Activated CD8-positive, alpha-beta memory T cell treated with anti-CD3 and anti-CD28 coated beads for 1 hour (primary cell): Measurements from ENCODE around the gene MTM1.

ENCODE experiments used
- DNase-seq, 2 donors: peaks; one replicate each; pipeline ENCODE4 v3.0.0-alpha.2; 2020; ENCODE audit warnings: low read depth in 1 of 2; ENCODE audit errors: extremely low read depth in 1 of 2

Gene MTM1

DNA sequence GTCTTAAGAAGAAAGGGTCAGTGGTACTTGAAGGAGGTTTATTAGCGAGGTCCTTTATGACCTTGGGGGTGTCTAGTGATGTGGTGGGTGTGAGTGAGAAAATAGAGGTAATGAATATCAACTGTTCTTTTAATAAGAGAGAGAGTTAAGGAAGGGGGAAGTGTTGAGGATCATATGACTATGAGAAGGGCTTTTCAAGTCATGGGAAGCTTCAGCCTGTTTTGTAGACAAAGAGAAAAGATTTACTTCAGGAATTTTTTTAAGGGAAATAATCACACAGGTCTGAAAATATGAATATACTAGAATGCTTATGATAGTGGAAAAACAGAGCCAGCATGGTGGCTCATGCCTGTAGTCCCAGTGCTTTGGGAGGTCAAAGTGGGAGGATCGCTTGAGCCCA lies 83.5 kb downstream of the MTM1 start:
- DNase-seq, result no peak

DNA sequence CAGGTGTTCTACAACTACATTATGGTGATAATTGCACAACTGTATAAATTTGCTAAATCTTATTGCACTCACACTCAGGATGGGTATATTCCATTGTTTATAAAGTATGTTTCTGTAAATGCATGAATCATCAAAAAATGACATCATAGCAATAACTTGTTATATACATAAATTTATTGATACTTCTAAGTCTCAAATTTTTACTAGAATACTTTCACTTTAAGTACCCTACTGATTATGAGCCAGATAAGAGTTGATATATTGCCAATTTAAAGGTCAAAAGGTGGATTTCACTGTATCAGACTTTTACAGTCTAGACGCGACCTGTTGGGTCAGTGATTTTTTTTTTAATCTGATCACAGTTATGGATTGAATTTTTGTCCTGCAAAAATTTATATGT lies 87.4 kb downstream of the MTM1 start:
- DNase-seq, result no peak

DNA sequence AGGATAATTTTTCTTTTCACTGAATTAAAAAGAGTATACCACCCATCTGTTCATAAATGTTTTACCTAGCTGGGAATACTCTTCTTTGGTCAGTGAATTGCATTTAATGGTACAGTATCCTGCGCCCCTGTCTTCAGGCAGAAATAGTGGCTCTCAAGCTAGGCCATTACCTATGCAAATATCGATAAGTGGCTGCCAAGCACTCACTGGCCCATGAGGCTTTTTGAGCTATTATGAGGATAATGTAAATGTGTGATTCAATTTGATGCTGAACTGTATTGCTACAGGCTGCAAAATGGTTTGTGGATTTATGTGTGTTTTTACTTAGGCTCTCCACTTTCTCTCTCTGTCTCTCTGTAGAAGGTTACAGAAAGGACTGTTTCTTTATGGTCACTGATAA lies 94.7 kb downstream of the MTM1 start:
- DNase-seq, result no peak

DNA sequence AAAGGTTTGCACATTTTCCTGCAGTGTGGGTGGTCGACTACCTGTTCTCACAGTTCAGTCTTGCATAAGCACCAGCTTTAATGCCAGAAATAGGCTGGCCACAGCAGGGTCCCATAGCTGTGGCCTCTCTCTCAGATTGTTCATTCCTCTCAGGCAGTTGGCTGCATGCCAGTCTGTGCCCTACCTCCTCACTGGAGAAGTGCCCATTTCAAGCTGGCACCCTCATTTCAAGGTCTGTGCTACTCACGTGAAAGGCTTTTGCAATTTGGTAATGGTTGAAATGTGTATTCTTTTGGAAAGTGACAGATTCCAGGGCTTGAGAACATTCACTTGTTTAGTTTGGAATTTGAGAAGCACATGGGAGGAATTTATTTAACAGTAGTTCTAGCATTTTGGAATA lies 95.9 kb downstream of the MTM1 start:
- no peak for DNase-seq

DNA sequence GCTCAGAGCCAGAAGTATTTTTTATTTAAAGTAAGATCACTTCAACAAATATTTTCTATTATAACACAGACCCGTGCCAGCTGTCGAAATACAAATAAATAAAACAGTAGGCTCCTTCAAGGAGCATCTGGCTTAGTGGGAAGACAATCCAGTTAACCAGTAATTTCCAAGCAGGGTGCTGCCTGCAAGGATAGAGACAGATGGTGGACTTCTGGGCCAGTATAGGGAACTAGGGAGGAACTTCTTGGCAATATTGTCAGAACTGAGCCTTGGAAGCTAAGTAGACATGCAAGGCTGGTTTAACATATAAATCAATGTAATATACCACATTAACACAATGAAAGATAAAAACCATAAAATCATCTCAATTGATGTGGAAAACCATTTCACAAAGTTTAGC lies 107.8 kb downstream of the MTM1 start:
- no peak for DNase-seq

DNA sequence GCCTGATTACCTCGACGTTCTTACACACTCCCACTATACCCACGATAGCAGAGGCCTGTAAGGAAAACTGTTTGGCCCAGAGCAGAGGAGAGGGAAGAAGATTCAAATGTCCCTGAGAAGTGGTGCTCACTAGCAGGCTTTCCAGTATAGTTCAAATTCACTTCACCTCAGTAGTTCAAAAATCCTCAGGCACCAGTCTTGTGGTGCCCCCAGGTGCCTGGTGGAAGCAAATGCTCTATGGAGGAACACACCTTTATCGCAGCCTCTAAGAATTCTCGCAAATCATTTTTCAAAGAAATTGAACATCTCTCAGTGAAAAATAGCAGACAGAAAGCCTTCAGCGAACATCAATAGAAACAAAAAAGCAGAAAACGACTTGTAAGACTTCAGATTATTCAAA lies 112.6 kb downstream of the MTM1 start:
- no peak for DNase-seq

DNA sequence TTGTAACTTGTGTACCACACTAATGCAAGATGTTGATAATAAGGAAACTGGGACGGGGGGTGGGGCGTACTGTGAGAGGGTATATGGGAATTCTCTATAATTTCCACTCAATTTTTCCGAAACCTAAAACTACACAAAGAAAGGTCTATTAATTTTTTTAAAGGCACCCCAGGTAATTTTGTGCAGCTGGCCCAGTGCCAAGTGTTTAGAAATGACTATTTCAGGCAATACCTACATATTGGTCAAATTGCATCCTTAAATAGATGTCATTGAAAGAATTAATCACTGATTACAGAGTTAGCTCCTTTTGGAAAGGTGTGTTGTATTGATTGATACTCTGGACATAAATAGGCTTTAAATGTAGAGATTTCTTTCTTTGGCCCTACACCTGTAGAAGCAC lies 114.7 kb downstream of the MTM1 start:
- DNase-seq, result no peak

DNA sequence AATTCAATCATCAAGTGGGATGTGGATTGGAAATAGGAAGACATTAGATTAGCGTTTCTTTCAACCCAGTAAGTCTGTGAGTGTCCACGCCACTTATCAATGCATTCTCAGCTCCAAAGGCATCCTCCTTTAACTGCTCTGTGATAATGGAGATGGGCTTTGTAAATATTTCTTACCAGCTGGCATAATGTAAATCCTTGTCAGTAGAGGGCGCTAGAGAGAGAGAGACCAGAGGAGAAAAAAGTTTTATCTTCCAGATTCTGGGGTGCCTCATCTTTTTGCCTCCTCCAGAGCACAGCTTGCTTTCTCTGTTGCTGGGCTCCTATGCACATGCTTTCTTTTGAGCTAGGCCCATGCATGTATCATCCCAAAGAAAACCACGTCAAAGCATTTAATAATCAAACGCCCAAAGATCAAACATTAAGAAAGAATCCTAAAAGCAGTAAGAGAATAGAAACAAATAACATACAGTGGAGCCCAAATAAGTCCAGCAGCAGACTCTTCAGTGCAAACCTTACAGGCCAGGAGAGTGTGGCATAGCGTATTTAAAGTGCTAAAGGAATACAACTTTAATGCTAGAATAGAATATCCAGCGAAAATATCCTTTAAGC lies 115.2 kb downstream of the MTM1 start:
- DNase-seq, result no peak

DNA sequence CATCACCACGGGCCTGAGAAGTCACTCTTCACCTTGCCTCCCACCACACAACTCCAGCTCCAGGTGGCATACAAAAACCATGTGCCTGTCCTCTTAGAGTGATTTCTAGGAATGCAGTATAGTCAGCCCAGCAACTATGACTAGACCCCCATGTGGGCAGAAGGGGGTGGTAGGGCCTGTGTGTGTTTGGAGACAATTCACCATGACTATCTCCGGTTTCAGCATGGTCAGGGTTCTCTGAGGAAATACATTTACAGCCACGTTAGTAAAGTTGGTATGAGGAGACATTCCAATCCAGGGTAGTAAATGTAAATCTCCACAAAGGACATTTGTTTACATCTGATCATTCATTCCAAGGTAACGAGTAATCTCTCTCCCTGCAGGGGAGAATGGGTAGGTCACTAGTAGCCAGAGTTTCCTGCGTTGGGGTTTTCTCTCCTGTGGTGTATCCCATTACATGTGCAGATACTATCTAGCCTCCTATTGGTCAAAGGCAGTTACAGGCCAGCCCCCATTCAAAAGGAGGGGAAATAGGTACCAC lies 120.6 kb downstream of the MTM1 start:
- DNase-seq, result no peak

DNA sequence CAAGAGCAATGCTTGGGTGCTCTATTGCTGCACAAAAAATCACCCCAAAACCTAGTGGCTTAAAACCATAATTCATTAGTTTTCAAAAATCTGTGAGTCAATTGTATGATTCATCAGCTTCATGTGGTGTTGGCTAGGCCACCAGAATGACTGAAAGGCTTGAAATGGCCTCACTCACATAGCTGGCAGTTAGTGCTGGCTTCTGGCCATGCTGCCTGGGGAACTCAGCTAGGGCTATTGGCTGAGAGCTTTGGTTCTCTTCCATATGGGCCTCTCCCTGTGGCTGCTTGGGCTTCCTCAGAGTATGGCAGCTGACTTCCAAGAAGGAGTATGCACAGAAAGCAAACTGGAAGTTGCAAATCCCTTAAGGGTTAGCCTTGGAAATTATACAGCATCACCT lies 121.7 kb downstream of the MTM1 start:
- DNase-seq, result no peak

DNA sequence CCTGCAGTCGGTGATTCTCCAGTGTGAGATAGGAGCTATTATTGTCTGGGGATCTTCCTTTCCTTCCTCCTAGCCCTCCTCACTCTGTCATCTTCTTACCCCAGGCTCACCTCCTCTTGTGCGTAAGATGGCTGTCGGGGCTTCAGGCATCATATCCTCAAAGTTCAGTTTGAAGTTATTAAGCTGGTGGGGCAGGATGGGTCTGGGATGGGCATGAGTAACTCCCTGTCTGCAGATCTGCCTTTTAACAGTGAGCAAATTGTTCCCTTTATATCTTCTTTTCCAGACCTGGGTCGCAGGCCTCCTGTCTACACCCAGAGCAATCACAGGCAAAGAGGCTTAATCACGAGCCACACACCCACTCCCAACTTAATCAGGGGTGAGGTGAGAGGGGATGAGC lies 123.9 kb downstream of the MTM1 start:
- DNase-seq, result no peak

DNA sequence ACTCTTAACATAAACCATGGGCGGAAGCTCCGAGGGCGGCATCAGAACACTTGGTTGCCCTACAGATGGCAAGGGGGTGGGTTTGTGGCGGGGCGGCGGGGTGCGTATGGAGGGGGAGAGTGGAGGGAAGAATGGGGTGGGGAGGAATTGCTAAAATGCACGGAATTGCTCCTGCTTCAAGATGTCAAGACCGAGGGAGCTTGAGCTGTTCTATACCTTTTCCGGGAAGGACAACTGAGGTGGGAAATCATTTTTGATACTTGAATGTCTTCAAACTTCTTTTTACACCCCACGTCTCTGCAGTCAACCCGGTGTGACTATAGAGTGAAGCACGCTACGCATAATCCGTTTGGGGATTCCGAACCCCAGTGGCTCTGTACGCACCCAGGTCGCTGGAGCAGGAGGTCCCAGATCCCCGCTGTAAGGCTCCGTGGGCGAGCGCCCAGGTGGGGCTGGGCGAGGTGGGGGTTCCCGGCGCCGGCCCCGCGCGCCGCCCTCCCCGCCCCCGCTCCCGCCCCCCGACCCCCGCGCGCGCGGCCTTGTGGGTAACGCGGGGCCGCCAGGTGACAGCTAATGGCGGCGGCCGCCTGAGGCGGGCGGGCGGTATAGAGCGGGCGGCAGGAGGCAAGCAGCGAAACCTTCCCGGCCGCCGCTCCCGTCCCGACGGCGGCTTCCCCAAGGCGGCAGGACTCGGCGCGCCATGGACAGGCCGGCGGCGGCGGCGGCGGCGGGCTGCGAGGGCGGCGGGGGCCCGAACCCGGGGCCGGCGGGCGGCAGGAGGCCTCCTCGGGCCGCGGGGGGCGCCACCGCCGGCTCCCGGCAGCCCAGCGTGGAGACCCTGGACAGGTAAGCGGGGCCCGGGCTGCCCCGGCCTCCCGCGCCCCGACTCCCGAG lies 124.7 kb downstream of the MTM1 start, which contains the start of gene MTMR1:
Gene MTMR1, plus strand, starts transcription at position 566 of the 894 bp plus-strand sequence. Its CDS starts 135 bp downstream, at position 701.
- peak in 1 of 2 donors; percentile 45 for DNase-seq

DNA sequence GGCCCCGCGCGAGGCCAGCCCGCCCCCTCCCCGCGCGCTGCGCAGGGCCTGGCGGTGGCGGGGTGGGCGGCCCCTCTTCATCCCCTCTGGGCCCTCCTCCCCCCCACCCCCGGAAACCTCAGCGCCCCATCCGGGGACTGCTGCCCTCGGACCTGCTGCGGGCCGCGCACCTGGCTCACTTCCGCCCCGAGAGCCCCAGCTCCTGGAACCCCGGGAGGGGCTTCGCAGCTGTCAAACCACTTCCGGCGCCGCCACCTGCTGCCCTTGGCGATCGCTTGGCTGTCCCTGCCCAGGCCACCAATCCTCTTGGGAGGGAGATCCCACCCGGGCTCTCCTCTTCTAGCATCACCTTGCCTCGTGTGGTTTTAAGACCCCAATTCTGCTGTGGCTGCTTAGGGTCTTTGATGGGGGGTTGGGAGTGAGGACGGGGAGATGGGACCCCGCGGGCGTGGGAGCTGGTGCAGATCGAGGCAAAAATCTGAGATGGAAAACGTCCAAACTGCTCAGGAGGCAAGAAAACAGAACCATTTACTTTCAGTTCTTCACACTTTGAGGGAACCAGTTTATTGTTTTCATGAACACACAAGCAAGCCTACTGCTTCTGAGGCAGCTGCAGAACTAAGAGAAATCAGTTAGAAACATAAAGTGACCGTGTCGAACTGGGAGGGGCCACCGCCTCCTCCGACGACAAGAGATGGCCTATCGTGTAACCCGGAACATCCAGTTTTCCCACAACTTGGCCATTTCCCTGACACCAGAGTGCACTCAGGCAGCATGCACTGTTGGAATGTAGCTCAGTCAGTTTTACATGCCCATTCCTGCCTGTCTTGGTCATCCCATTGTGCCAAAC lies 125.5 kb downstream of the MTM1 start:
- DNase-seq, result peak in 1 of 2 donors; percentile 46

DNA sequence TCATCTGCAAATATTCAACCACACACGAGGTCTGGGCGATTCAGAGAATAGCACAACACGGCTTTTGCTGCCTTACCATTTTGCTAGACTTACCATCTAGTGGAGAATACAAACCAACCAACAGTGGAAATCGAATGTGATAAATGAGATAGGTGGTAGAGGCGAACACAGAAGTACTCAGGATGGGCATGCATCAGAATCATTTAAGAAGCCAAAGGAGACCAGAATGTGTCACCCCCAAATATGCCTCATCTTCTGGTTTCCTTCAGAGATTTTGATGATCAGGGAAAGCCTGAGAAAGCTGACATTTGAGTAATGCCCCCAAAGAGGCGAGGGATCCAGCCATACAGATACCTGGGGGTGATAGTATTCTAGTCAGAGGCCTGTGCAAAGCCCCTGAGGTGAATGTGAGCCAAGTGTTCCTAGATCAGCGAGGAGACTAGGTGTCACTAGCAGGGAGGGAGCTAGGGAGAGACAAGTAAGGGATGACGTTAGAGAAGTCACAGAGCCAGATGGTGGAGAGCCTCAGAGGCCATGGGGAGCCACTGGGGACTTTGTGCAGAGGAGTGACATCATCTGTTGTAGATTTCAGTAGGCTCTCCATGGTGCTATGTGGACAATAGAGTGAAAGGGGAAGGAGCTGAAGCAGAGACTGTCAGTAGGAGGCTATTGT lies 126.5 kb downstream of the MTM1 start:
- no peak for DNase-seq

DNA sequence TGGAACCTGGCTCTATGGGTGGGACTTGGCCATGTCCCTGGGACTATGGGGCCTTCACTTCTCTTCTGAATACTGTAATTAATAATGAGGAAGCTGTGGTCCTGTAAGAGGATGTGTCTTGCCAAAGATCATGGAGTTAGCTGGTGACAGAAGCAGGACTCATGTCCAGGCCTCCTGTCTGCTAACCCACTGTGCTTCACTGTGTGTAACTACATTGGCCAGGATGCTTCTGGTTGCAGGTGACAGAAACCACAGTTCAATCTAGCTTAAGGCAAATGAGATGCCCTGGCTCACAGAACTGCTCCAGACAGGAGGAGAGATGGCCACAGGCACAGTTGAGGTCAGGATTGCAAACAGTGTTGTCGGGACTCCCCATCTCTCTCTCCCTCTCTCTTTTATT lies 127.9 kb downstream of the MTM1 start:
- DNase-seq, result no peak

DNA sequence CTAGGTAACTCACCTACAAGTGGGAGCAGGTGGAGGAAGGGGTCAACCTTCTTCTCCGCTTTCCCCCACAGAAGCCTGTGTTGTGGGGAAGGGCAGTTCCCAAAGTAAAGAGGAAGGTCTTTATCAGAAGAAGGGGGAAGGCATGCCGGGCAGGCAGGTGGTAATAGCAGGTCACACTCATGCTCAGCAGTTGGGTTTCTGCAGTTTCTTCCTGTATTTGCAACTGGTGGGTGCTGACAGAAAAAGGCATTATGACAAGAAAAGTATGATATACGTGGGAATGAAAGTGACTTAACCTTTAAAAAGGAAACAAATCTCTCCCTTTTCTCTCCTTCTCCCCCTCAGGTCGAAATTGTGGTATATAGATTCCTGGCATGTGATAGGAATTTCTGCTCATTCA lies 128.4 kb downstream of the MTM1 start:
- no peak for DNase-seq

DNA sequence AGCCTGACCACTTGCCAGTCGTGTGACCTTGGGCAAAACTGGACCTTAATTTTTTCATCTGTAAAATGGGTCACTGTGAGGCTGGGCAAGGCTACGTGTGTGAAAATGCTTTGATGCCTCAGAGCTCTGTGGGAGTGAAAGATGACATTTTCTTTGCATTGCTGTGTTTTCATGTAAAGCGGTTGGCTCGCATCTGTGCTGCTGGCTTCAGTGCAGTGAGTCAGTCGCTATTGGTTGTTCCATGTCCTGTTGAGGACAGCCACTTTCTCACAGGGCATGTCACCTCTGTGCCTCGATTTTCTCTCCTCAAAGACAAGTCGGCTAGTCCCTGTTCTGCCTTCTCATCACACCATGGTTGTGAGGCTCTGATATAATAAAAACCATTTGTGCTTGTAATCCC lies 129.2 kb downstream of the MTM1 start:
- no peak for DNase-seq

DNA sequence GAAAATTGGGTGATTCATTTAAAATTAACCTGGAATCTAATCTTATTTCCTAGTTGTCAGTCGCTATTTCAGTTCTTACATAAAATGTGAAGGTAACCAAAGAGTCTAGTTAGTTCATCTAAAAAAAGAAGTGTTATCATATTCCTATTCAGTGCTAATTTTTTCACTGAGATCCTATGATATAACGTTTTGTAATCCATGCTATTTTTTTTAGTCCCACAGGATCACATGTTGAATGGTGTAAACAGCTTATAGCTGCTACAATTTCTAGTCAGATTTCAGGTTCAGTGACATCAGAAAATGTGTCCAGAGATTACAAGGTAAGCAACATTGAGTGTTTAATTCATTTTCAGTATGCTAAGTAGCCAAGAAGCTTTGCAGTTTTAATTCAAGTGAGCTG lies 130.6 kb downstream of the MTM1 start:
- DNase-seq, result no peak

DNA sequence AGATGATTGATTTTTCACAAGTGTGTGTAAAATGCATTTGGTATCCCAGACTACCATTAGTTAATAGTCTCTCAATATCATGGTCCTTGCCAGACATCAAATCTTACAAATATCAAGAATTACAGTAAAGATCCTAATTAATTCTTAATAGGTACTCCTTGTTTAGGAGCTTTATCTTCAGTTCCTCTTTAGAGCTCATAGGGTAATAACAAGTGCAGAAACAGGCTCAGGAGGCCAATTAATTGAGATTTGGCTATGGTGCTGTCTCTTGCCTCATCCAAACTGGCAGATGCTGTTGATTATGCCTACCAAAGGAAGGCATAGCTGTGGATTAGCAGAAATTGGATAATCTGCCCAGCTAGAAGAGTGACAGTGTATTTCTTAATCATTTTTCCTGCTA lies 131.7 kb downstream of the MTM1 start:
- no peak for DNase-seq

DNA sequence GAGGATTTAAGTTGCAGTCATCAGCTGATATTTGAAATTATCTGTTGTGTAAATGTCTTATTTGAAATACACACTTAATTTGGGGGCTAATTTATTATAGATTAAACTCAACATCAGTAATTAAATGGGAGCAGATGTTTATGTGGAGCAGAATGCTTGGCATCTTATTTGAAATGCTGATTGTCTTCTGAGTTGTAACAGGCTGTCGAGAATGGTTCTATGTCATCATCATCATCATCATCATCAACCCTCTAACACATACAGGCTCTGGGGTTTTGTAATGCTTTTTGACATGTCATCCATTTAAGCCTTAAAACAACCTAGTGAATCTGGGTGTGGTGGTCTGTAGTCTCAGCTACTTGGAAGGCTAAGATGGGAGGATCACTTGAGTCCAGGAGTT lies 133.0 kb downstream of the MTM1 start:
- no peak for DNase-seq
